GM21786 (cell line): Measurements from ENCODE around the gene FLNC.

ENCODE experiments used
- ATAC-seq: cut with Tn5 transposase; IDR thresholded peaks from one replicate; pipeline ENCODE4 v1.9.1; 2021; ENCODE audit not compliant: unreplicated experiment

Gene FLNC

DNA sequence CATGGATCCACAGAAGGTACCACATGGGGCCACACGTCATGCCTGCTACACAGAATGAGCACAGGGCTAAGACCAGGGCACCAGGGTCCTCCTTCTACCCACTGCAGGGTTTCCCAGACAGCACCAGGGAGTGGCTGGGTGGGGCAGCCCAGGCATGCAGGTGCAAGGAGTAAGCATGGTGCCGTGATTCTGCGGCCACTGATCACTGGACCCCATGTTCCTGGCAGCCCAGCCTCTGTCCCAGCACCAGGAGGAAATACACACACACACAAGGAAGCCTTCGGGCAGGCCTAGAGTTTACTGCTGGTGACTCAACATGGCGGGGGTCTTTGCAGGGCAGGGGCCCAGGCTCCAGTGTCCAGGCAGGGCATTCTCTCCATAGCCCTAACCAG, 46.4 kb downstream of the FLNC start:
- ATAC-seq = no peak

- no peak for ATAC-seq
Measured at GRCh38 chr7:128876978-128877755, 47.0 kb downstream of the FLNC start.

- no peak for ATAC-seq
Measured at GRCh38 chr7:128877756-128878120, 47.5 kb downstream of the FLNC start.

DNA sequence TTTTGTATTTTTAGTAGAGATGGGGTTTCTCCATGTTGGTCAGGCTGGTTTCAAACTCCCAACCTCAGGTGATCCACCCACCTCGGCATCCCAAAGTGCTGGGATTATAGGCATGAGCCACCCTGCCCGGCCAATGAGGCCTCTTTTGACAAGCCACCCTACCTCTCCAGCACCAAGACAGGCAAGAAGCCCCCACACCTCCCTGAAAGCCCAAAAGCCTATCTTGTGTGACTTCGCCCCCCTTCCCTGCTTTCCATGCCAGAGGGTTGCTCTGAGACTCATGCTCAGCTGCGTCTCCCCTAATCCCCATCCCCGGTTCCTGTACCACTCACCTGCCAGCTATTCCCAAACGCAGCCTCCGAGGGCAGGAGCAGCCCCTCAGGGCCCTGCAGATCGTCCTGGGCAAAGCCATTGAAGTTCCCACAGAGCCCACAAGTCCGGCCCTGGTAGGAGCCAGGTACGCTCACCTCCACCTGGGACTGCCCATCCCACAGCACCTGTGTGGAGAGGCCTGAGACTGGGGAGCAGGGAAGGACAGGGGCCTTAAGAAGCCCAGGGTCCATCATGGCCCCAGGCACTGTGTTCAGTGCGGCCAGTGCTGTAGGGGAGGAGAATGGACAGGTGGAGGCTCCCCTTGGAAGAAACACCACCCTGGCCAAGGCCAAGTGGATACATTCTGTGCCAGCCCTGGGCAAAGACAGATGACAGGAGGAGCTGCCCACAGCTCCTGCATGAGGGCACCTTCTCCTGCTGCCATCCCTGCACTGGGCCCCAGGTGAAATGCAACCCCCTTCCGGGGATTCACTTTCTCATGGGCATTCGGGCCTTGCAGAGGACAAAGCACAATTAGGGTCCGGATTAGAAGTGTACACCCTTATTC, 48.3 kb downstream of the FLNC start:
- ATAC-seq = no peak

GRCh38 chr7:128879461-128879938, 49.3 kb downstream of the FLNC start:
- no peak for ATAC-seq

DNA sequence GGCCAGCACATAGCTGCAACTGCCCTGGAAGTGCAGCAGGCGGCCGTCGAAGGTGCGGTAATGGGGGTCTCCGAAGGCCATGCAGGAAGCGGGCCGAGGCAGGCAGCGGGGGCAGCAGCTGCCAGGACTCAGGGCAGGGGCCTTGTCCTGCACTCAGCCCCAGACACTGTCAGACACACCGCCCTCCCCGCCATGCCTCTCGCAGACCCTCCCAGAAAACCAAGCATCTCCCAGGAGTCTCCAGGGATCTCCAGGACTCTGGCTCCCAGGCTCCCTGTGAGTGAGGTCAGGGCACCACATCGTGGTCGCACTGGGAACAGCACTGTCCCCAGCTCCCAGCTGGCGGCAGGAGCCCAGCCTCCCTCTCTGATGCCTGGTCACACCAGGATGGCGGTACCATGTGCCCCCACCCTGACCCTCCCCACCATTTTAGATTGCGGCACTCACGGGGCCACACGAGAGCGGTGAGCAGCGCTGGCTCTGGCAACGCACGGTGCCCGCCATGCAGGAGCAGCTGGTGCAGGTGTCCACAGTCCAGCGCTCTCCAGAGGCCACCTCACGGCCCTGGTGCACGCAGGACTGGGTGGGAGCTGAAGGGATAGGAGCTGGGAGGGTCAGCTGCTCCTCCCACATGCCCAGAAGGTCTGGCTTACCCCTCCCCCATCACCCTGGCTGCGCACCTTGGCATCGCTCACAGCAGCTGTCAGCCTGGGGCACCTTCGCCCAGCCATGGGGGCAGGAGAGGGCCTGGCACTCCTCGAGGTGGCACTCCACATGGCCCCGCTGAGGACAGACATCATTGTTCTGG, 49.9 kb downstream of the FLNC start:
- no peak for ATAC-seq

DNA sequence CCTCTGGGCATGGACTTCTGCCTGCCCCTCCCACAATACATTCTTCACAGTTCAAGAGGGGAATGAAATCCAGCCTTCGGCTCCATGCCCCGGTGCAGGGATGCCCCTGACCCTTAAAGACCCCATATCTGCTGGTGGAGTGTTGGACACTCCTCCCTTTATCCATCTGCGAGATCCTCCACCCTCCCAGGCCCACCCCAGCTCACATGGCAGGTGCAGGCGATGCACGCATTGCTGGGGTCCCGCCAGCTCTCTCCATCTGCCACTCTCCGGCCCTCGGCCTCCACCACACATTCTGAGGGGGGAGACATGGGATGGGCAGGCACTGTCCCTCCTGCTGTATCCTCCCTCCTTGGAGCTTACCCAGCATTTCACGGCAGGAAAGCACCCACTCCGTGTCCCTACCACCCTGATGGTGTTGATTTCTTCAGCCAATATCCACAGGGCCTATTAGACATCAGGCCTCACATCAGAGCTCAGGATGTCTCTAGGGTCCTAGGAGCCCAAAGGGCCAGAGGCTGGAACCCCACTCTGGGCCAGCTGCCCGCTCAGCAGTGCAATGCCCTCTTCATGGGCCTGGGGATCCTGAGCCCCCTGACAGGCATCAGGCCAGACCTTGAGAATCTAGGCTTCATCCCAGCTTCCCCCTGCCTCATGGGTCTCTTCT, 50.7 kb downstream of the FLNC start:
- ATAC-seq = no peak

GRCh38 chr7:128881458-128882125, 51.4 kb downstream of the FLNC start:
- ATAC-seq = no peak

GRCh38 chr7:128882134-128882533, 51.9 kb downstream of the FLNC start:
- no peak for ATAC-seq

- peak; percentile 78 for ATAC-seq
Measured at GRCh38 chr7:128883622-128884448, 53.6 kb downstream of the FLNC start.

GRCh38 chr7:128884561-128885369, 54.6 kb downstream of the FLNC start:
- ATAC-seq = no peak

DNA sequence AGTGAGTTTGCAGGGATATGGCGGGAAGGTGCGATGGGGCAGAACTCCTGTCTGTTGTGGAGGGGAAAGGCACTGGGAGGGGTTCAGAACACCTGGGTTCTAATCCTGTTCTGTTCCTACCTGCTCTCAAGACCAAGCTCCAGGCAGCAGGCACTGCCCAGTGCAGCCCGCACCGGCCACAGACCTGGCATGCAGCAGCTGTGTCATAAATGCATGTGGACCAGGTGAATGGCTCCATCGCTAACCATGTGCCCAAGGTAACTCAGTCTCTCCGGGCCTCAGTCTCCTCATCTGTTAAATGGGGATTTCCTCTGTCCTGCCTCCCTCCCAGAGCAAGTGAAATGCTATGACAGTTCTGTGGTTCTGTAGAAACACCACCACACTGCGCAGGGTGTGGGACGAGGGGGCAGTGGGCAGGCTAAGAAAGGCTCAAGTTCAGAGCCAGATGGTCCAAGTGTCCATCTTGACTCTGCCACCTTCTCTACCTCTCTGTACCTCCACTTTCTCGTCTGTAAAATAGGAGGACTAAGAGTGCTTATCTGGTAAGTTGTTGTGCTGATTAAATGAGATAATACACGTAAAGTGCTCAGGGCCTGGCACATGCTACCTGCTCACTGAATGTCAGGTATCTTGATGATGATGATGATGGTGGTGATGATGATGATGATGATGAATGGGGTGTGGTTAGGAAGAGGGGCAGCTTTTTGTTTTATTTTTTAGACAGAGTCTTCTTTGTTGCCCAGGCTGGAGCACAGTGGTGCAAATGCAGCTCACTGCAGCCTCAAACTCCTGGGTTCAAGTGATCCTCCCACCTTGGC, 55.4 kb downstream of the FLNC start:
- no peak for ATAC-seq

GRCh38 chr7:128886391-128887168, 56.4 kb downstream of the FLNC start:
- no peak for ATAC-seq

GRCh38 chr7:128887169-128888038, 57.2 kb downstream of the FLNC start:
- no peak for ATAC-seq

DNA sequence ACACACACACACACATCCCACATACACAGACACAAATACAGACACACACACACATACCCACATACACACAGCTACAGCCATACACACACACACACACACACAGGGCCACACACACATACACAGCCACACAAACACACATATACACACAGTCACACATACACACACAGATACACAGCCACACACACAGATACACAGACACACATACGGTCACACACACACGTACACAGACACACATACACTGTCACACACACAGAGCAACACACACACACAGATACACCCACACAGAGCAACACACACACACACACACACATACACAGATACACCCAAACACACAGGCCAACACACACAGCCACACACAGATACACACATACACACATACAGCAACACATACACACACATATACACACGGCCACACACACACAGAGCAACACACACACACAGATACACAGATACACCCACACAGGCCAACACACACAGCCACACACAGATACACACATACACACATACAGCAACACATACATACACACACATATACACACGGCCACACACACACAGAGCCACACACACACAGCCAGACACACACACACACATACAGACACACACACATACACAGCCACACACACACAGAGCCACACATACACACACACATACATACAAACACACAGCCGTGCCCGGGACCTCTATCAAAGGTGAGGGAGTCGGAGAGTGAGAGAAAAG, 58.0 kb downstream of the FLNC start:
- no peak for ATAC-seq
